Epithelial cell of esophagus (primary cell): ENCODE results near the gene RPS6KA2.

Source experiments
- DNase-seq: peaks from one replicate; pipeline ENCODE4 v3.0.0; 2010; ENCODE audit warnings: low read depth
- H3K4me3 ChIP-seq: 2 replicates; pipeline ENCODE4 v1.5.1; 2011; ENCODE audit warnings: mild to moderate bottlenecking, low read length, control low read depth
- TF ChIP-seq, protein P1 (sequence below): IDR thresholded peaks from 2 replicates; pipeline ENCODE4 v1.5.1; 2011; ENCODE audit warnings: low read depth, mild to moderate bottlenecking, low read length, control low read depth, inconsistent platforms; ENCODE audit not compliant: insufficient read depth; ENCODE audit errors: missing control alignments

The RPS6KA2 gene

DNA sequence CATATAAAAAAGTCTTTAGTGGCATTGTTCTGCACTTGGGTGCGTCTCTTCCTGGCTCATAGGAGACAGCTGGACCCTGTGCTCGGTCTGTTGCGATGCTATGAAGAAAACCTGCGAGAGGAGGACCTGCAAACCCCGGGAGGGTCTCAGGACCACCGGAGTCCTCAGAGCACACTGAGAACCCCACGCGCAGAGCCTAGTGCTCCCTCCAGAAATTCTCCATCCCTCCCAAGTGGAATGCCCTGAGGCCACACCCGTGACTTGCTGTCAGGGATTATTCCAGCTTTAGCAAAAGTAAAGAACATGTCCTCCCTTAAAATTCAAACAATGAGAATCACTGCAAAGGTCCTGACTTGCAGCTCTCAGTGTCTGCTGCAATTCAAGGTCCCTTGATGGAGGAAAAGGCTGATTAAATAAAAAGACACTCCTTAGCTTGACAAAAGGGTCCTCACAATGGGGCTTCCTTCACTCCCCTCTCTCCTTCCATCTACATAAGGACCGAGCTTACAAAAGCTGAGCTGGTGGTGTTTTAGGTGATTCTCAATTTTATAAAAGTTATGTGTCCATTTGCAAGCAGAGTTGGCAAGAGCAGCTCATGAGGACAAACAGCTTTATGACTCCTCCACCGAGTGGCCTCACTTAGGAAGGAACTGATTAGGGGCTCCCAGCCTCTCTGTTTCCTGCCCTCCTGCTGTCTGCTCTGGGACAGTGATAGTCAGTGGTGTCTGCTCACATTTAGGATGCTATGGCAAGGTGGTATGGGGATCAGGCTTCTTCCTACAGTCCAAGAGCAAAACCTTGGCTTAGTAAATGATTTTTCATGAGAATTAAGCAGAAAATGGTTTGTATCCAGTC is 137.5 kb downstream of the RPS6KA2 start:
- DNase-seq = no peak
- TF ChIP-seq, protein P1, sequence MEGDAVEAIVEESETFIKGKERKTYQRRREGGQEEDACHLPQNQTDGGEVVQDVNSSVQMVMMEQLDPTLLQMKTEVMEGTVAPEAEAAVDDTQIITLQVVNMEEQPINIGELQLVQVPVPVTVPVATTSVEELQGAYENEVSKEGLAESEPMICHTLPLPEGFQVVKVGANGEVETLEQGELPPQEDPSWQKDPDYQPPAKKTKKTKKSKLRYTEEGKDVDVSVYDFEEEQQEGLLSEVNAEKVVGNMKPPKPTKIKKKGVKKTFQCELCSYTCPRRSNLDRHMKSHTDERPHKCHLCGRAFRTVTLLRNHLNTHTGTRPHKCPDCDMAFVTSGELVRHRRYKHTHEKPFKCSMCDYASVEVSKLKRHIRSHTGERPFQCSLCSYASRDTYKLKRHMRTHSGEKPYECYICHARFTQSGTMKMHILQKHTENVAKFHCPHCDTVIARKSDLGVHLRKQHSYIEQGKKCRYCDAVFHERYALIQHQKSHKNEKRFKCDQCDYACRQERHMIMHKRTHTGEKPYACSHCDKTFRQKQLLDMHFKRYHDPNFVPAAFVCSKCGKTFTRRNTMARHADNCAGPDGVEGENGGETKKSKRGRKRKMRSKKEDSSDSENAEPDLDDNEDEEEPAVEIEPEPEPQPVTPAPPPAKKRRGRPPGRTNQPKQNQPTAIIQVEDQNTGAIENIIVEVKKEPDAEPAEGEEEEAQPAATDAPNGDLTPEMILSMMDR = no peak
- no peak overlapping the region for H3K4me3 ChIP-seq

- DNase-seq = no peak
- no peak overlapping the region for H3K4me3 ChIP-seq
- TF ChIP-seq, protein P1 = no peak
These were observed 138.3 kb downstream of the RPS6KA2 start for GRCh38 chr6:166488701-166489100.

GRCh38 chr6:166488076-166488685 is 138.9 kb downstream of the RPS6KA2 start:
- H3K4me3 ChIP-seq = no peak overlapping the region
- TF ChIP-seq, protein P1 = no peak
- DNase-seq = no peak

- H3K4me3 ChIP-seq = no peak overlapping the region
- no peak for DNase-seq
- TF ChIP-seq, protein P1 = no peak
These were observed 139.9 kb downstream of the RPS6KA2 start for GRCh38 chr6:166487148-166487547.

GRCh38 chr6:166486536-166486880 is 140.5 kb downstream of the RPS6KA2 start:
- TF ChIP-seq, protein P1 = no peak
- DNase-seq = no peak
- no peak overlapping the region for H3K4me3 ChIP-seq

DNA sequence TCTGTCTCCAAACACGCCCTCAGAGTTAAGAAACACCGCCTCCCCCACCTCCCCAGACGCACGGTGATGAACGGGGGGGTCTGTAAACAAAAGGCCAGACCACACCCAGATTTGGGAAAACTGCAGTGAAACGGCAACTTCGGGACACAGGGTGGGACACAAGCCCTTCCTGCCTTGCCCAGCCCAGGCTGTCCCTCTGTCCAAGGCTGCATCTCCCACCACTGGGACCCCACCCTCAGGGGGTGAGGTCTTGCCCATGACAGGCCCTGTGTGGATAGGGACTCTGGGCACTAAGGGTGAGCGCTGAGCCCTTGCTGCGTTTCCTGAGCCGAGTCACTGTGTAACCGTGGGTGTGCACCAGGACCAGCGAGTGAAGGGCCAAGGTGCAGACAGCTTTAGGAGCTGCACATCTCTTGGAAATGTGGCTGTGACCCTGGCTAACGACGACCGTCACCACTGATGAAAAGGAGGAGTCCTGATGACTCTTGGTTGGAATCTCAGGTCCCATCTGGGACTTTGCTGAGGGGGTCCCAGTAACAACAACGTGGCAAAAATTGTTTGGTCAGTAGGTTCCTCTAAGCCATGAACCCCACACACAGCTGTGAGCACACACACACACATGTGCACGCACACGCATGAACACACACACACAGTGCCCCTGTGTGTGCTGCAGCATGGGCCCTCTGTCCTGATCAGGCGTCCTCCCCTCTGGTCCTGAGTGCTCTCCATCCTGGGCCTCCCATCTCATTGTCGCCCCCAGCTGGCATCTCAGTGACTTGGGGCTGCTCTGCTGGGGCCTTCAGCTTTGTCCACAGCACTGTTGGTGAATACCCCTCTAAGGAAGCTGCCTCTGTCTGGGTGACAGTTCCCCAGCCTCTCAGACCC is 141.2 kb downstream of the RPS6KA2 start:
- no peak overlapping the region for H3K4me3 ChIP-seq
- TF ChIP-seq, protein P1 = no peak
- DNase-seq = no peak
